Retinal pigment epithelial cell (primary cell): Measurements from ENCODE around the gene GAB2.

Source experiments
- DNase-seq: peaks from one replicate; pipeline ENCODE4 v3.0.0-alpha.2; 2010; ENCODE audit warnings: low read depth
- H3K4me3 ChIP-seq: 2 replicates; pipeline ENCODE4 v1.5.1; 2011; ENCODE audit warnings: mild to moderate bottlenecking, low read length, control low read depth, moderate library complexity
- TF ChIP-seq, protein P1 (sequence below): conservative IDR thresholded peaks from 2 replicates; pipeline ENCODE4 v1.5.1; 2011; ENCODE audit warnings: low read depth, low read length, control low read depth, inconsistent platforms

The GAB2 gene

DNA sequence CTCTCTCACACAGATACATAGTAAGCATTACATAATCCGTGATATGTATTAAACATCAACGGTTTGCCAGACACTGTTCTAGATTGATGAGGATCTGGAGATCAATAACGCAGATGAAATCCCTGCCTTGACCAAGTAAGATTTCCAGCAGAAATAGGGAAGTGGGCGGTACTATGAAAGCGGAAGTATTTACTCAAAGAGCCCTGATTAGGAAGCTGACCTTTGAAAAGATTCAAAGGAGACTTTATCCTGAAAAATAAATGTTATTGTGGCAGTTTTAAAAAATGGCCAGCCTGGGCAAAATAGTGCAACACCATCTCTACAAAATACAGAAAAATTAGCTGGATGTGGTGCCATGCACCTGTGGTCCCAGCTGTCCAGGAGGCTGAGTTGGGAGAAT lies 26.8 kb downstream of the GAB2 start:
- no peak for DNase-seq
- no peak overlapping the region for H3K4me3 ChIP-seq
- TF ChIP-seq, protein P1, sequence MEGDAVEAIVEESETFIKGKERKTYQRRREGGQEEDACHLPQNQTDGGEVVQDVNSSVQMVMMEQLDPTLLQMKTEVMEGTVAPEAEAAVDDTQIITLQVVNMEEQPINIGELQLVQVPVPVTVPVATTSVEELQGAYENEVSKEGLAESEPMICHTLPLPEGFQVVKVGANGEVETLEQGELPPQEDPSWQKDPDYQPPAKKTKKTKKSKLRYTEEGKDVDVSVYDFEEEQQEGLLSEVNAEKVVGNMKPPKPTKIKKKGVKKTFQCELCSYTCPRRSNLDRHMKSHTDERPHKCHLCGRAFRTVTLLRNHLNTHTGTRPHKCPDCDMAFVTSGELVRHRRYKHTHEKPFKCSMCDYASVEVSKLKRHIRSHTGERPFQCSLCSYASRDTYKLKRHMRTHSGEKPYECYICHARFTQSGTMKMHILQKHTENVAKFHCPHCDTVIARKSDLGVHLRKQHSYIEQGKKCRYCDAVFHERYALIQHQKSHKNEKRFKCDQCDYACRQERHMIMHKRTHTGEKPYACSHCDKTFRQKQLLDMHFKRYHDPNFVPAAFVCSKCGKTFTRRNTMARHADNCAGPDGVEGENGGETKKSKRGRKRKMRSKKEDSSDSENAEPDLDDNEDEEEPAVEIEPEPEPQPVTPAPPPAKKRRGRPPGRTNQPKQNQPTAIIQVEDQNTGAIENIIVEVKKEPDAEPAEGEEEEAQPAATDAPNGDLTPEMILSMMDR = no peak

GRCh38 chr11:78386215-78386941 lies 31.2 kb downstream of the GAB2 start:
- H3K4me3 ChIP-seq = no peak overlapping the region
- TF ChIP-seq, protein P1 = no peak
- DNase-seq = no peak

DNA sequence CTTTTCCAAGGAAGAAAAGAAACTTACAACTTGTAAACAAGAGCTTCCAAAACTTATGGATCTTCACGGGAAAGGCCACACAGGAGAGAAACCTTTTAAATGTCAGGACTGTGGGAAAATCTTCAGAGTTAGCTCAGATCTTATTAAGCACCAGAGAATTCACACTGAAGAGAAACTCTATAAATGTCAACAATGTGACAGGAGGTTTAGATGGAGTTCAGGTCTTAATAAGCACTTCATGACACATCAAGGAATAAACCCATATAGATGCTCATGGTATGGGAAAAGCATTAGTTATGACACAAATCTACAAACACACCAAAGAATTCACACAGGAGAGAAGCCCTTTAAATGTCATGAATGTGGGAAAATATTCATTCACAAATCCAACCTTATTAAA lies 32.4 kb downstream of the GAB2 start:
- TF ChIP-seq, protein P1 = no peak
- no peak overlapping the region for H3K4me3 ChIP-seq
- DNase-seq = no peak

GRCh38 chr11:78384231-78384630 lies 33.4 kb downstream of the GAB2 start:
- DNase-seq = no peak
- H3K4me3 ChIP-seq = no peak overlapping the region
- TF ChIP-seq, protein P1 = no peak

DNA sequence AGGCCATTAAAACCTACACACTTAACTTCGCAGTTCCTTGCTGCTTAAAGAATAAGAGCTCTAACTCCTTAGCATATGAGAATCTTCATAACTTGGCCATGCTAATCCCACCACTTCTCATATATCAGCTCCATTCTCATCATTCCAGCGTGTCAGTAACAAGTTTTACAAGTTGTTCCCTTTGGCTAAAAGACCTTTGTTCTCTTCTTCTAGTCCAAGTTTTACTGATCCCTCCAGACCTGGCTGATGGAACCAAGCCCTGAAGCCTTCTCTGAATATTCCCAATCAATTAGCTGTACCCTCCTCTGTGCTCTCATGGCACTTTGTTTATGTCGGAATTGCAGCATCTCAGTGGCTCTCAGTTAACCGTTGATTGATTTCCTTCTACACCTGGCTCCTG lies 35.8 kb downstream of the GAB2 start:
- H3K4me3 ChIP-seq = no peak overlapping the region
- TF ChIP-seq, protein P1 = no peak
- no peak for DNase-seq

- TF ChIP-seq, protein P1 = no peak
- no peak for DNase-seq
- no peak overlapping the region for H3K4me3 ChIP-seq
These were observed 37.0 kb downstream of the GAB2 start for GRCh38 chr11:78380615-78381051.

DNA sequence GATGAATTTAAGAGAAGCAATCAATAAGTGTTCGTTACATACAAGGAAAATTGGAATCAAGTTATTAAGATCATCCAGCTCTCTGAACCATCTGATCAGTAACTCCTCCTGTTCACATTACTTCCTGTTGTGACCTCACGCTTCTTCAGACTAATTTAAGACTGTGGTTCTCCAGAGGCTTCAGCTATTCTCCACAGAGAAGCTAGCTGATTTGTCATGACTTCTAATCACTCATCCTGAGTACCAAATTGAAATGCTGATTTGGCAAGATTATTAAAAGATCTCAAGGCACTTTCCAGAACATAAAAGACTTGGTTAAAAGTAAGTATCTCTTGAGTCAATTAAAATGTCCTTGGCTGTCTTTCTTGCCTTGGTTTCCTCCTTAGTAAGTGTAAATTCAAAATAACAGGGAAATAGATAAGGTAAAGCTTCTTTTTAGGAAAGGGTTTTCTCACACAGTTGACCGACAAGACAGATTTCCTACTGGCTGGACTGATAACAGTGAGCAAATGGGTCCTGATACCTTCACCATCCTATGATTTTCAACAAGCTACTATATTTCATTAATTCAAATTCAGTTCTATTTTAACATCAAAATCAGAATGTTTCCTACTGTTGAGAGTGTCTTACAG lies 38.5 kb downstream of the GAB2 start:
- DNase-seq = no peak
- no peak overlapping the region for H3K4me3 ChIP-seq
- TF ChIP-seq, protein P1 = no peak
